ENCODE data around the gene BBOX1.

Gene BBOX1

GRCh38 chr11:27052668-27053067, 12.1 kb downstream of the BBOX1 start:
- TF ChIP-seq CTCF (IDR thresholded peaks at IDR 0.05; ENCODE audit: insufficient read depth, missing control alignments), result no peak
- FAIRE-seq (no peak), DNase-seq (ENCODE audit: insufficient read length, low spot score) (no peak)

- no peak for TF ChIP-seq CTCF (IDR thresholded peaks at IDR 0.05; ENCODE audit: insufficient read depth, missing control alignments)
- FAIRE-seq (no peak), DNase-seq (ENCODE audit: insufficient read length, low spot score) (no peak)
These were observed 14.6 kb downstream of the BBOX1 start for GRCh38 chr11:27055065-27055682.

GRCh38 chr11:27057091-27057780, 16.6 kb downstream of the BBOX1 start:
- no peak for FAIRE-seq
- no peak for DNase-seq (ENCODE audit: insufficient read length, low spot score)
- no peak for TF ChIP-seq CTCF (IDR thresholded peaks at IDR 0.05; ENCODE audit: insufficient read depth, missing control alignments)

GRCh38 chr11:27058456-27058855, 17.8 kb downstream of the BBOX1 start:
- no peak for TF ChIP-seq CTCF (IDR thresholded peaks at IDR 0.05; ENCODE audit: insufficient read depth, missing control alignments)
- FAIRE-seq, result no peak
- DNase-seq (ENCODE audit: insufficient read length, low spot score), result no peak

GRCh38 chr11:27059431-27059830, 18.8 kb downstream of the BBOX1 start:
- DNase-seq (ENCODE audit: insufficient read length, low spot score) (no peak), FAIRE-seq (no peak)
- TF ChIP-seq CTCF (IDR thresholded peaks at IDR 0.05; ENCODE audit: insufficient read depth, missing control alignments), result no peak

- FAIRE-seq, result no peak
- no peak for TF ChIP-seq CTCF (IDR thresholded peaks at IDR 0.05; ENCODE audit: insufficient read depth, missing control alignments)
These were observed 20.3 kb downstream of the BBOX1 start for GRCh38 chr11:27060816-27061460.

GRCh38 chr11:27061461-27061821, 20.8 kb downstream of the BBOX1 start:
- TF ChIP-seq CTCF (IDR thresholded peaks at IDR 0.05; ENCODE audit: insufficient read depth, missing control alignments), result no peak
- FAIRE-seq, result no peak
- no peak for DNase-seq (ENCODE audit: insufficient read length, low spot score)

More at GRCh38 chr11:27060816-27061460, 20.3 kb downstream of the BBOX1 start:
- no peak for DNase-seq (ENCODE audit: insufficient read length, low spot score)

Measured in D721Med (cell line).